MG63 (cell line): ENCODE results near the gene ALOX5. TPM values are rescaled to one million over a fixed set of nuclear protein-coding genes. Genes with fewer than 3 reads are reported as not detected.
"Not testable (repeated sequence)": the region's sequence is repeated elsewhere in the genome, so short reads cannot be mapped to it uniquely, and the experiment has no call there.

Experiments used
- DNase-seq: peaks from one replicate; pipeline ENCODE4 v3.0.0-alpha.2; 2020
- H3K27me3 ChIP-seq: fragments of 250-450 bp; sonication (Bioruptor Pico); 2 replicates; pipeline ENCODE4 v1.5.1; 2020; ENCODE audit warnings: mild to moderate bottlenecking, moderate library complexity
- H3K36me3 ChIP-seq: fragments of 250-450 bp; sonication (Bioruptor Pico); 2 replicates; pipeline ENCODE4 v1.5.1; 2020; ENCODE audit warnings: mild to moderate bottlenecking, moderate library complexity
- H3K4me3 ChIP-seq: fragments of 250-450 bp; sonication (Bioruptor Pico); 2 replicates; pipeline ENCODE4 v1.5.1; 2020; ENCODE audit warnings: mild to moderate bottlenecking, moderate library complexity
- H3K9me3 ChIP-seq: fragments of 250-450 bp; sonication (Bioruptor Pico); 2 replicates; pipeline ENCODE4 v1.5.1; 2020; ENCODE audit warnings: mild to moderate bottlenecking, moderate library complexity
- total RNA-seq: library from RNA; depleted of rRNA; stranded (reverse); fragments of >200 nt; shearing (Covaris generic); gene quantifications from 2 replicates; pipeline ENCODE4 v1.2.3, GENCODE V29; 2014; ENCODE audit warnings: low replicate concordance; rRNA removed

ALOX5 gene
- total RNA-seq, result not detected in 2 replicates

DNA sequence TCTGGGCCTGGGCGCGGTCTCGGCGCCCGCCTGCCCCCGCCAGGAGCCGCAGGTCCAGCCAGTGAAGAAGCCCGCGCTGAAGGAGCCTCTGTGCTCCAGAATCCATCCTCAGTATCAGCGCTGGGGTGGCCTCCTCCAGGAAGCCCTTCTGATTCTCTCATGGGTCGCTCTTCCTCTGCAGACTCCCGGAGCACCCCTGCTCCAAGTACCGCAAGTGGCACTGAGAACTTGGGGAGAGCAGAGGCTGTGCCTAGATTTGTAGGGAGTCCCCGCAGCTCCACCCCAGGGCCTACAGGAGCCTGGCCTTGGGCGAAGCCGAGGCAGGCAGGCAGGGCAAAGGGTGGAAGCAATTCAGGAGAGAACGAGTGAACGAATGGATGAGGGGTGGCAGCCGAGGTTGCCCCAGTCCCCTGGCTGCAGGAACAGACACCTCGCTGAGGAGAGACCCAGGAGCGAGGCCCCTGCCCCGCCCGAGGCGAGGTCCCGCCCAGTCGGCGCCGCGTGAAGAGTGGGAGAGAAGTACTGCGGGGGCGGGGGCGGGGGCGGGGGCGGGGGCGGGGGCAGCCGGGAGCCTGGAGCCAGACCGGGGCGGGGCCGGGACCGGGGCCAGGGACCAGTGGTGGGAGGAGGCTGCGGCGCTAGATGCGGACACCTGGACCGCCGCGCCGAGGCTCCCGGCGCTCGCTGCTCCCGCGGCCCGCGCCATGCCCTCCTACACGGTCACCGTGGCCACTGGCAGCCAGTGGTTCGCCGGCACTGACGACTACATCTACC, at the start of gene ALOX5:
Gene ALOX5 (plus strand): TSS at position 641 of the 774 bp plus-strand sequence. CDS start 64 bp downstream, at position 705.
- Histone ChIP-seq H3K4me3 (peak within 1 kb of the TSS; percentile 13; the same call in 1 of the 2 replicates), H3K9me3 (no peaks in the 10 kb centered on the region), H3K36me3 (no peaks in the 10 kb centered on the region), H3K27me3 (peaks cover 32% of the 10 kb centered on the region)
- DNase-seq, result peak; percentile 44

DNA sequence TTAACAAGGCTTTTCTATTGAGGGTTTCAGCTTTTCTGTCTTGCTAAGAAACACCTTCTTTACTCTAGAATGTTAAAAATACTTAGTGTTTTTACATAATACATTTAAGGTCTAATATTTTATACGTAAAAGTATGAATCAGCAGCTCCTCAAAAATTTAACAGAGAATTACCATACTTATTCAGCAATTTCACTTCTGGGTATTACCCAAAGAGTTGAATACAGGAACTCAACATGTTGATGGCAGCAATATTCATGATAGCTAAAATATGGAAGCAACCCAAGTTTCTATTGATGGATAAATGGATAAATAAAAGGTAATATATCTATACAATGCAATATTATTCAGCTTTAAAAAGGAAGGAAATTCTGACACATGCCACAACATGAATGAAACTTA, 48.9 kb upstream of the ALOX5 start:
- H3K9me3 ChIP-seq, result no peaks in the 10 kb centered on the region
- H3K36me3 ChIP-seq, result no peaks in the 10 kb centered on the region
- H3K4me3 ChIP-seq, result no peak overlapping the region
- H3K27me3 ChIP-seq, result no peaks in the 10 kb centered on the region
- DNase-seq, result no peak

DNA sequence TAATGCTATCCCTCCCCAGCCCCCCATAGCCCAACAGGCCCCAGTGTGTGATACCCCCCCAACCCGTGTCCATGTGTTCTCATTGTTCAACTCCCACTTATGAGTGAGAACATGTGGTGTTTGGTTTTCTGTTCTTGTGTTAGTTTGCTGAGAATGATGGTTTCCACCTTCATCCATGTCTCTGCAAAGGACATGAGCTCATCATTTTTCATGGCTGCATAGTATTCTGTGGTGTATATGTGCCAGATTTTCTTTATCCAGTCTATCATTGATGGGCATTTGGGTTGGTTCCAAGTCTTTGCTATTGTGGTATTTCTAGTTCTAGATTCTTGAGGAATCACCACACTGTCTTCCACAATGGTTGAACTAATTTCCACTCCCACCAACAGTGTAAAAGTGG, 47.2 kb upstream of the ALOX5 start:
- H3K9me3 ChIP-seq, H3K27me3 ChIP-seq, H3K36me3 ChIP-seq, DNase-seq, H3K4me3 ChIP-seq: not testable (repeated sequence)

DNA sequence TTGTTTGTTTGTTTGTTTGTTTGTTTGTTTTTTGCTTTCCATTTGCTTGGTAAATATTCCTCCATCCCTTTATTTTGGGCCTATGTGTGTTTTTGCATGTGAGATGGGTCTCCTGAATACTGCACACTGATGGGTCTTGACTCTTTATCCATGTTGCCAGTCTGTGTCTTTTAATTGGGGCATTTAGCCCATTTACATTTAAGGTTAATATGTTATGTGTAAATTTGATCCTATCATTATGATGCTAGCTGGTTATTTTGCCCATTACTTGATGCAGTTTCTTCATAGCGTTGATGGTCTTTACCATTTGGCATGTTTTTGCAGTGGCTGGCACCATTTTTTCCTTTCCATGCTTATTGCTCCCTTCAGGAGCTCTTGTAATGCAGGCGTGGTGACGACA, 42.2 kb upstream of the ALOX5 start:
- not testable (repeated sequence) for H3K27me3 ChIP-seq, H3K4me3 ChIP-seq, DNase-seq, H3K9me3 ChIP-seq, H3K36me3 ChIP-seq

DNA sequence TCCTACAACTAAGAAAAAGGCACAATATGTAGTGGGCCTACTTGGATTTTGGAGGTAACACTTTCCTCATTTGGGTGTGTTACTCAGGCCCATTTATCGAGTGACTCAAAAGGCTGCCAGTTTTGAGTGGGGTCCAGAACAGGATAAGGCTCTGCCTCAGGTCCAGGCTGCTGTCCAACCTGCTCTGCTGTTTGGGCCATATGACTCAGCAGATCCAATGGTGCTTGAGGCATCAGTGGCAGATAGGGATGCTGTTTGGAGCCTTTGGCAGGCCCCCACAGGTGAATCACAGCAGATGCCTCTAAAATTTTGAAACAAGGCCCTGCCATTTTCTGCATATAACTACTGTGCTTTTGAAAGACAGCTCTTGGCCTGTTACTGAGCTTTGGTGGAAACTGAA, 34.1 kb upstream of the ALOX5 start:
- peak; percentile 58 for DNase-seq
- Histone ChIP-seq H3K9me3 (no peaks in the 10 kb centered on the region), H3K27me3 (no peaks in the 10 kb centered on the region), H3K36me3 (no peaks in the 10 kb centered on the region), H3K4me3 (no peak overlapping the region)

DNA sequence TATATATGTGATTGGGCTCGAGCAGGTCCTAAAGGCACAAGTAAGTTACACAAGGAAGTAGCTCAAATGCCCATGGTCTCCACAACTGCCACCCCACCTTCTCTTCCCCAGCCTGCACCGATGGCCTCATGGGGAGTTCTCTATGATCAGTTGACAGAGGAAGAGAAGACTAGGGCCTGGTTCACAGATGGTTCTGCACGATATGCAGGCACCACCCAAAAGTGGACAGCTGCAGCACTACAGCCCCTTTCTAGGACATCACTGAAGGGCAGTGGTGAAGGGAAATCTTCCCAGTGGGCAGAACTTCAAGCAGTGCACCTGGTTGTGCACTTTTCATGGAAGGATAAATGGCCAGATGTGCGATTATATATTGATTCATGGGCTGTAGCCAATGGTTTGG, 33.6 kb upstream of the ALOX5 start:
- DNase-seq, H3K9me3 ChIP-seq, H3K36me3 ChIP-seq, H3K4me3 ChIP-seq, H3K27me3 ChIP-seq: not testable (repeated sequence)

DNA sequence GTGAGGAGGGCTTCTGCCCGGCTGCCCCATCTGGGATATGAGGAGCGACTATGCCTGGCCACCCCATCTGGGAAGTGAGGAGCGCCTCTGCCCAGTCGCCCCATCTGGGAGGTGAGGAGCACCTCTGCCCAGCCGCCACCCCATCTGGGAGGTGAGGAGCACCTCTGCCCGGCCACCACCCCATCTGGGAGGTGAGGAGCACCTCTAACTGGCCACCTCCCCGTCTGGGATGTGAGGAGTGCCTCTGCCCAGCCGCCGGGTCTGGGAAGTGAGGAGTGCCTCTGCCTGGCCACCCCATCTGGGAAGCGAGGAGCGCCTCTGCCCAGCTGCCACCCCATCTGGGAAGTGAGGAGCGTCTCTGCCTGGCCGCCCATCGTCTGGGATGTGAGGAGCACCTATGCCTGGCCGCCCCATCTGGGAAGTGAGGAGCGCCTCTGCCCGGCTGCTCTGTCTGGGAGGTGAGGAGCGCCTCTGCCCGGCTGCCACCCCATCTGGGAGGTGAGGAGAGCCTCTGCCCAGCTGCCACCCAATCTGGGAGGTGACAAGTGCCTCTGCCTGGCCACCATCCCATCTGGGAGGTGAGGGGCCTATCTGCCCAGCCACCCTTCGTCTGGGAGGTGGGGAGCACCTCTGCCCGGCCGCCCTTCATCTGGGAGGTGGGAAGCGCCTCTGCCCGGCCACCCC, 27.2 kb upstream of the ALOX5 start:
- not testable (repeated sequence) for H3K36me3 ChIP-seq, DNase-seq, H3K4me3 ChIP-seq, H3K27me3 ChIP-seq, H3K9me3 ChIP-seq

DNA sequence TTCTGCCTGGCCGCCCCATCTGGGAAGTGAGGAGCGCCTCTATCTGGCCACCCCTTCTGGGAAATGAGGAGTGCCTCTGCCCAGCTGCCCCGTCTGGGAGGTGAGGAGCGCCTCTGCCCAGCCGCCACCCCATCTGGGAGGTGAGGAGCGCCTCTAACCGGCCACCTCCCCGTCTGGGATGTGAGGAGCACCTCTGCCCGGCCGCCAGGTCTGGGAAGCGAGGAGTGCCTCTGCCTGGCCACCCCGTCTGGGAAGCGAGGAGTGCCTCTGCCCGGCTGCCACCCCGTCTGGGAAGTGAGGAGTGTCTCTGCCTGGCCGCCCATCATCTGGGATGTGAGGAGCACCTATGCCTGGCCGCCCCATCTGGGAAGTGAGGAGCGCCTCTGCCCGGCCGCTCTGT, 26.6 kb upstream of the ALOX5 start:
- not testable (repeated sequence) for H3K9me3 ChIP-seq, H3K4me3 ChIP-seq, H3K27me3 ChIP-seq, H3K36me3 ChIP-seq, DNase-seq

DNA sequence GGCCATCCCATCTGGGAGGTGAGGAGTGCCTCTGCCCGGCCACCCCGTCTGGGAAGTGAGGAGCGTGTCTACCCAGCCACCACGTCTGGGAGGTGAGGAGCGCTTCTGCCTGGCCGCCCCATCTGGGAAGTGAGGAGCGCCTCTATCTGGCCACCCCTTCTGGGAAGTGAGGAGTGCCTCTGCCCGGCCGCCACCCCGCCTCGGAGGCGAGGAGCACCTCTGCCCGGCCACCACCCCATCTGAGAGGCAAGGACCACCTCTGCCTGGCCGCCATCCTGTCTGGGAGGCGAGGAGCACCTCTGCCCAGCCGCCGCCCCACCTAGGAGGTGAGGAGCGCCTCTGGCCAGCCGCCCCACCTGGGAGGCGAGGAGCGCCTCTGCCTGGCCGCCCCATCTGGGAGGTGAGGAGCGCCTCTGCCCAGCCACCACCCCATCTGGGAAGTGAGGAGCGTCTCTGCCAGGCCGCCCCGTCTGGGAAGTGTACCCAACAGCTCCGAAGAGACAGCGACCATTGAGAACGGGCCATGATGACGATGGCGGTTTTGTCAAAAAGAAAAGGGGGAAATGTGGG, 25.7 kb upstream of the ALOX5 start:
- not testable (repeated sequence) for H3K4me3 ChIP-seq, H3K36me3 ChIP-seq, H3K27me3 ChIP-seq, DNase-seq, H3K9me3 ChIP-seq

DNA sequence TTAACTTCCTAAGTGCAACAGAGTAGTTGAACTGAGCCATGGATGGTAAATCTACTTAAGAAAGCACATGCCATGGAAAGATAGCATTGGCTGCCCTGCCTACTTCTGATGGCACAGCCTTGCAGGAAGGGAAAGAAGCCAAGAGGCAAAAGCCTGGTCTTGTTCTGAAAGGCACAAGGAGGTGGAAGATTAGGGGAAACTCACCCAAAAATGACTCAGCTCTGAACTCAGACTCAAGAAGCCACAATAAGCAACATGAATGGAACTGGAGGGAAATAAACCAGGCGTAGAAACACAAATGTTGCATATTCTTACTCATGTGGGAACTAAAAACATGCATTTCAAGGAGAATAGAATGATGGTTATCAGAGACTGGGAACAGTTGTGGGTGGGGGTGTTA, 20.8 kb upstream of the ALOX5 start:
- Histone ChIP-seq H3K9me3 (no peaks in the 10 kb centered on the region), H3K36me3 (no peaks in the 10 kb centered on the region), H3K27me3 (0 out of 2 replicates have a peak, but pooled peaks cover 3% of the 10 kb centered on the region), H3K4me3 (no peak overlapping the region)
- DNase-seq, result no peak

DNA sequence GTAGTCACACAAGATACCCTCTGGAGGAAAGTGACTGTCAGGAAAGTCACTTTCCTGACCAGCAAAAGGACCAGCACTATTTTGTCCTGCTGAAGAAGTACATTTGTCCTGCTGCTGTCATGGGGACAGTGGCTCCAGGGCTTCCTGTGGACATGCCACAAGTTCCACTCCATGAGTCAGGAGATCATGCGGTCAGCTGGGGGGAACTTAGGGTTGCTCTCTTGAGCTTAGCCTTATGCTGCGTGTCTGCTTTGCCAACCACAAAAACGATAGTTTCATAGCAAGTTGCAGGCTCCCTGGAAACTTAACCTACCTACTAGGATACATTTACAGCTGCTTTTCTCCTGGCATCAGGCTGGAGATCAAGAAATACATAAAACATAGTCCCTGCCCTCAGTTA, 19.8 kb upstream of the ALOX5 start:
- Histone ChIP-seq H3K4me3 (no peak overlapping the region), H3K27me3 (0 out of 2 replicates have a peak, but pooled peaks cover 3% of the 10 kb centered on the region), H3K9me3 (no peaks in the 10 kb centered on the region), H3K36me3 (no peaks in the 10 kb centered on the region)
- DNase-seq, result no peak

DNA sequence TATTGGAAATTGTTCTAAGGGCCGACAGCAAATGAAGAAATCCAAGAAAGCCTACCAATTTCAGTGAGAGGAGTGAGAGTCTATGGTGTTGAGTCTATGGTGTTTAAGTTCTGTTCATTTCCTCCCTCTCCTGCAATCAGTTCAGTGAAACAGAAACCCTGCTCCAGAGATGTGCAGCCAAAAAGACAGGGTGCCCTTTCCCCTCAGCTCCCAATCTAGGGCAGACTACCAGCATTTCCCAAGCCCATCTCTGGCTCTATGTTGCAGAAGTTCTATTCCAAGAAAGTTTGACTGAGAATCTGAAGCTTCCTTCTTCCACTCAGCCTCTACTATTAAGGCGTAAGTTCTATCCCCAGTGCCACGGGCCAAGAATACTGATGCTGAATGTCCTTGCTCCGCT, 18.5 kb upstream of the ALOX5 start:
- no peak for DNase-seq
- H3K4me3 ChIP-seq, result no peak overlapping the region
- H3K36me3 ChIP-seq, result no peaks in the 10 kb centered on the region

DNA sequence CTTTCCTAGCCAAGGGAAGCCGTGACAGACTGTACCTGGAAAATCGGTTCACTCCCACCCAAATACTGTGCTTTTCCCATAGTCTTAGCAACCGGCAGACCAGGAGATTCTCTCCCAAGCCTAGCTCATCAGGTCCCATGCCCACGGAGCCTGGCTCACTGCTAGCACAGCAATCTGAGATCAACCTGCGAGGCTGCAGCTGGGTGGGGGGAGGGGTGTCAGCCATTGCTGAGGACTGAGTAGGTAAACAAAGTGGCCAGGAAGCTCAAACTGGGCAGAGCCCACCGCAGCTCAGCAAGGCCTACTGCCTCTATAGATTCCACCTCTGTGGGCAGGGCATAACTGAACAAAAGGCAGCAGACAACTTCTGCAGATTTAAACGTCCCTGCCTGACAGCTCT, 15.1 kb upstream of the ALOX5 start:
- H3K36me3 ChIP-seq, H3K27me3 ChIP-seq, H3K9me3 ChIP-seq, DNase-seq, H3K4me3 ChIP-seq: not testable (repeated sequence)

More for the DNA sequence above, 18.5 kb upstream of the ALOX5 start:
- Histone ChIP-seq H3K27me3 (0 out of 2 replicates have a peak, but pooled peaks cover 3% of the 10 kb centered on the region), H3K9me3 (no peaks in the 10 kb centered on the region)

DNA sequence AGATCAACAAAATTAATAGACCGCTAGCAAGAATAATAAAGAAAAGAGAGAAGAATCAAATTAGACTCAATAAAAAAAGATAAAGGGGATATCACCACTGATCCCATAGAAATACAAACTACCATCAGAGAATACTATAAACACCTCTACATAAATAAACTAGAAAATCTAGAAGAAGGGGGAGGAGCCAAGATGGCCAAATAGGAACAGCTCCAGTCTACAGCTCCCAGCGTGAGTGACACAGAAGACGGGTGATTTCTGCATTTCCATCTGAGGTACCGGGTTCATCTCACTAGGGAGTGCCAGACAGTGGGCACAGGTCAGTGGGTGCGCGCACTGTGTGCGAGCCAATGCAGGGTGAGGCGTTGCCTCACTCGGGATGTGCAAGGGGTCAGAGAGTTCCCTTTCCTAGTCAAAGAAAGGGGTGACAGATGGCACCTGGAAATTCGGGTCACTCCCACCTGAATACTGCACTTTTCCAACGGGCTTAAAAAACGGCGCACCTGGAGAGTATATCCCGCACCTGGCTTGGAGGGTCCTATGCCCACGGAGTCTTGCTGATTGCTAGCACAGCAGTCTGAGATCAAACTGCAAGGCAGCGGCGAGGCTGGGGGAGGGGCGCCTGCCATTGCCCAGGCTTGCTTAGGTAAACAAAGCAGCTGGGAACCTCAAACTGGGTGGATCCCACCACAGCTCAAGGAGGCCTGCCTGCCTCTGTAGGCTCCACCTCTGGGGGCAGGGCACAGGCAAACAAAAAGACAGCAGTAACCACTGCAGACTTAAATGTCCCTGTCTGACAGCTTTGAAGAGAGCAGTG, 11.8 kb upstream of the ALOX5 start:
- not testable (repeated sequence) for H3K4me3 ChIP-seq, H3K9me3 ChIP-seq, H3K27me3 ChIP-seq, H3K36me3 ChIP-seq, DNase-seq

DNA sequence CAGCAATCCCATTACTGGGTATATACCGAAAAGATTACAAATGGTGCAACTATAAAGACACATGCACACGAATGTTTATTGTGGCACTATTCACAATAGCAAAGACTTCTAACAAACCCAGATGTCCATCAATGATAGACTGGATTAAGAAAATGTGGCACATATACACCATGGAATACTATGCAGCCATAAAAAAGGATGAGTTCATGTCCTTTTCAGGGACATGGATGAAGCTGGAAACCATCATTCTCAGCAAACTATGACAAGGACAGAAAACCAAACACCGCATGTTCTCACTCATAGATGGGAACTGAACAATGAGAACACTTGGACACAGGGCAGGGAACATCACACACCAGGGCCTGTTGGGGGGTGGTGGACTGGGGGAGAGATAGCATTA, 6.4 kb upstream of the ALOX5 start:
- peaks cover 19% of the 10 kb centered on the region for H3K27me3 ChIP-seq
- H3K9me3 ChIP-seq, H3K4me3 ChIP-seq, DNase-seq, H3K36me3 ChIP-seq: not testable (repeated sequence)

DNA sequence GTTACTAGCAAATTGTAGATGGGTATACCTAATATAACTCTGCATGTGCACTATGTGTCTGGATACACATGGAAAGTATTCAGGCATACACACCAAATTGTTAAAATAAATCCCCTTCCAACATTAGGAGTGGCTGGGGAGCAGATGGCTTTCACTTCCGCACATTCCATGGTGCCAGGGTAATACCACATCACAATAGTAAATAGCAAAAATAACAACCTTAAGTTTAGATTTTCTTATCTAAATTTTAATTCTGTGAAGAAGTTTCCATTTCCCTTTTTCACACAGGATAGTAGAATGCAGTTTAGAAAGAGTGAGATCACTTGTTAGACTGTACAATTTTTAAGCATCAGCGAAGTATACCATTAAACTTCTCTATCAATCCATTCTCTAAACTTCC, 5.8 kb upstream of the ALOX5 start:
- no peak for DNase-seq
- Histone ChIP-seq H3K4me3 (no peak overlapping the region), H3K27me3 (peaks cover 21% of the 10 kb centered on the region), H3K36me3 (no peaks in the 10 kb centered on the region), H3K9me3 (no peaks in the 10 kb centered on the region)
